Stimulated activated CD8-positive, alpha-beta memory T cell treated with anti-CD3 and anti-CD28 coated beads, Interleukin-4, amount 100 ng/mL, for 24 hours (primary cell): ENCODE measurements around the gene ANKRD55.
"Not testable (repeated sequence)": the region's sequence is repeated elsewhere in the genome, so short reads cannot be mapped to it uniquely, and the experiment has no call there.

ENCODE experiments used
- DNase-seq: peaks from one replicate; pipeline ENCODE4 v3.0.0-alpha.2; 2020; ENCODE audit warnings: low read depth

ANKRD55 gene

DNA sequence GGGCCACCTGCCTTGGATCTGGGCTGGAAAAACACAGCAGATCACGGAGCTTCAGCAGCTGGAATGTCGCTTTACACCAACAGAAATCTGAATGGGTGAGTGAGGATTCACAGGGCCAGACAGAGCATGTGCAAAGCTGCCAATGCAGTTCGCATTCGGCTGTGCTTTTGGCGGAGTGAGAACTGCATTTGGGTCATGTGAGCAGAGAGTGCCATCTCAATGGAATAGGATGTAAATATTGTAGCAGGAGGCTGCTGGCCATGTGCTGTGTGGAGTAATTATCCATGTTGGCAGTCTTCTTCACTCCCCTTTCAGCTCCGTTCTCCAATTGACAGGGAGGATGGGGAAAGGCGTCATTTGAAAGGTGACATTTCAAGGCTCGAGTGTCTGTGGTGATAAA, at the start of gene ANKRD55:
Gene ANKRD55, minus strand, starts transcription at position 101 of the 400 bp plus-strand sequence. CDS start 417 bp downstream, outside the sequence.
- no peak for DNase-seq

GRCh38 chr5:56282216-56282615, 49.1 kb upstream of the ANKRD55 start:
- no peak for DNase-seq

DNA sequence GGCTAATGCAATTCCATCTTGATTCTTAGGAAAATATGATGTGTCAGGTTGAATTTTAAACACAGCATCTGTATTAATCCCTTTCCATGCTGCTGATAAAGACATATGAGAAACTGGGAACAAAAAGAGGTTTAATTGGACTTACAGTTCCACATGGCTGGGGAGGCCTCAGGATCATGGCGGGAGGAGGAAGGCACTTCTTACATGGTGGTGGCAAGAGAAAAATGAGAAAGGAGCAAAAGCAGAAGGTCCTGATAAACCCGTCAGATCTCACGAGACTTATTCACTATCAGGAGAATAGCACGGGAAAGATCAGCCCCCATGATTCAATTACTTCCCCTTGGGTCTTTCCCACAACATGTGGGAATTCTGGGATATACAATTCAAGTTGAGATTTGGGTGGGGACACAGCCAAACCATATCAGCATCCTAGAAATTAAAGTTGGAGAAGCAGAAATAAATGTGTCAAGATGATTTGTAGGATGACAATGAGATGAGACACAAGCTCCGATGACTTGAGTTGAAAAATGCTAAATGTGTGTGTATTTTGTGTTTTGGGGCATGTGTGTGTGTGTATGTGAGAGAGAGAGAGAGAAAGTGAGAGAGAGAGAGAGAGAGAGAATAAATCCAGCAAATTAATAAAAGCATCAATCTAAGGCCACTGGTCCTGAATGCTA, 48.5 kb upstream of the ANKRD55 start:
- DNase-seq: no peak

DNA sequence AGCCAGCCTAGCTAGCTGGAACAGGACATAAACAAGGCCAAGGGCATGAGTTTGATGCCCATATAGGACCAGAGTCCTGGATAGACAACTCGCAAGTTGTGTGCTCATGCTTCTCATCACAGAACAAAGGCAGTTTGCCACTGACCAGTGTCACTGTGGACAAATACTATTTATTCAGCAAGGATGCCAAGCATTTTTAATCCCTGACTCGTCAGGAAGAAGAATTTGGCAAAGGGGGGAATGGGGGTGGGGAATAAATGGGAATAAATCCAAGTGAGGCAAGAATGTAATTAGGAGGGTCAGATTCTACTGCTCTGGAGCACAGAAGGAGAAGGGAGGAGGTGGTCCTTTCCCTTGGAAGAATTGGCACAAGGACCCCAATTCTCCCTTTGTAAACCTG, 46.8 kb upstream of the ANKRD55 start:
- no peak for DNase-seq

DNA sequence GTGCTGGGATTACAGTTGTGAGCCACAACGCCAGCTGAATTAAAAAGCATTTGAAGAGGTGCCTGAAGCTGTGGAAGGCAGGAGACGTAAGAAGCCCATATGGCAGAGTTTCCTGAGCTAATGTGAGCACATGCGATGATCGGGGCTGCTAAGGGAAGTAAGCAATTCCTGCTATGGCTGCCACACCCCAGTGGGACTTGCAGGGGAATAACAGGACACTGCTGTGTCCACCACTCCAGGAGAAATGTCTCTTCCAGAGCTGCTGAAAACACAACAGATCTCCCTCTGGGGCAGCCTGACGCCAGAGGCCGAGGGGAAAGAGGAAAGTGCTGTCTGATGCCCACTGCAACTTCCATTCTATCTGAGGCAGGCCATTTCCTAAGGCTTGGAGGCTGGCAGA, 46.2 kb upstream of the ANKRD55 start:
- DNase-seq: no peak

- no peak for DNase-seq
Observed at GRCh38 chr5:56278335-56278753, 45.2 kb upstream of the ANKRD55 start.

GRCh38 chr5:56277573-56277972, 44.4 kb upstream of the ANKRD55 start:
- DNase-seq: no peak

- no peak for DNase-seq
Observed at GRCh38 chr5:56273376-56273955, 40.3 kb upstream of the ANKRD55 start.

DNA sequence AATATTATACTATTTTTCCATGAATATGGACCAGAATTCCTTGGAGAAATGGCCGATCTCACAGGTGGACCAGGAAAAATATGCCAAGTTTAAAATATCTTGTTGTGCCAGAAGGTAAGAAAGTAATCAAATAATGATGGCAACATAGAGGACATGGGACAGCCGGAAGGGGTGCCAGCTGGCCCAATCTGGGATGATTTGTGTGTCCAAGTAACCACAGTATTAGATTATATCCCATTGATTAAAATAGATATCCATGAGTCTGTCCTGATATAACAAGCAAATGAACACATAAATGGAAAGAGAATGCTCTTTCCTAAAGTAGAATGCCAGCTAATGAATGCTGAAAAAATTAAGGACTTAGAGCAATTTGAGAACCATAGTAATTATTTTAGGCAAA, 39.6 kb upstream of the ANKRD55 start:
- DNase-seq: no peak

DNA sequence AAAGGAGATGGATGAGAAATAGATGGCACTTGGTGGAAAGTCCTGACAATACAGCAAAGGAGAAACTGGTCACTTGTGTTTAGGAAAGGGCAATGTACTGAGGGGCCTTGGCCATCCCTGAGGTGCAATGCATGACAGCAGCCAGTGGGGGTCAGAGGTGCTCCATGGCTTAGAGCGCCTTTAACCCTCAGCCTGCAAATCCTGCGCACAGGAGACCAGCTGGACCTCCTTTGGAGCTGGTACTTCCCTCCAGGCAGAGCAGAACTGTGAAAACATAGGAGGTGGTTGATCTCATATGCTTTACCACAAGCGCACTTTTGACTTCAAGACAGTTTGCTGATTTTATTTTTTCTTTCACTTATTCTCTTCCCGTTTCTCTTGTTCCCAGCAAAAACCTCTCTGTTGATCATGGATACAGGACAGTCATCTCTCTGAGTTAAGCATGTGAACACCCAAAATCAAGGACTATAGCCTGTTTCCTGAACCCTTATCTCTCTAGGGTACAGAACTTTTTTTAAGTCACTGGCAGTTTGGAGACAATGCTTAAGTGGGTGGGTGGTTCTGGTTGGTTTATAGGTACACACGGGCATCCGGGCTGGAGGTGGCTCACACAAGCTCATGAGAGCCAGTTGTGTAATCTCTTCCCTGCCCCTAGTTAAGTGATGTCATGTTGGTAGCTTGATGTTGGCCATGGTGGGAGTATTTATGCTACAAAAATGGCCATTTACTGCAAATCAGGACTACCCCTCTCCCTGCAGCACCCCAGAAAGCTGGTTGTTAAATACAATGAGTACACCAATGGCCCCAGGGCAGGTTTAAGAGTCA, 37.6 kb upstream of the ANKRD55 start:
- peak; percentile 61 for DNase-seq

DNA sequence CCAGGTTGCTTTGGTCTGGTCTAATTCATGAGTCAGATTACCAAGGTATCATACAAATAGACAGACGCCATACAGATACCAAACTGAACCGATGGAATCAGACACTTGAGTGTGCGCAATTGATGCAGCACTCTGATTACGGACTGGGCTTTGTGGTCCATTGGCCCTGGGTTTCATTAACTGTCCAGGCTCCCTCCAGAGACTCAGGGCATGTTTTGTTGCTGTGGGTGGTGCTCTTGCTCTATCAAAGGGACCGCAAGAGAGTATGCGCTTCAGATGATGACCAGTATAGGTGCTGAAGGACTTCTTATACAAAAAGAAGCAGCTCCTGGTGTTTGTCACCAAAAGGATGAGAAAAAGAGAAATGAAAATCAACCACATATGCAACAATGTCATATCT, 36.9 kb upstream of the ANKRD55 start:
- DNase-seq: no peak

DNA sequence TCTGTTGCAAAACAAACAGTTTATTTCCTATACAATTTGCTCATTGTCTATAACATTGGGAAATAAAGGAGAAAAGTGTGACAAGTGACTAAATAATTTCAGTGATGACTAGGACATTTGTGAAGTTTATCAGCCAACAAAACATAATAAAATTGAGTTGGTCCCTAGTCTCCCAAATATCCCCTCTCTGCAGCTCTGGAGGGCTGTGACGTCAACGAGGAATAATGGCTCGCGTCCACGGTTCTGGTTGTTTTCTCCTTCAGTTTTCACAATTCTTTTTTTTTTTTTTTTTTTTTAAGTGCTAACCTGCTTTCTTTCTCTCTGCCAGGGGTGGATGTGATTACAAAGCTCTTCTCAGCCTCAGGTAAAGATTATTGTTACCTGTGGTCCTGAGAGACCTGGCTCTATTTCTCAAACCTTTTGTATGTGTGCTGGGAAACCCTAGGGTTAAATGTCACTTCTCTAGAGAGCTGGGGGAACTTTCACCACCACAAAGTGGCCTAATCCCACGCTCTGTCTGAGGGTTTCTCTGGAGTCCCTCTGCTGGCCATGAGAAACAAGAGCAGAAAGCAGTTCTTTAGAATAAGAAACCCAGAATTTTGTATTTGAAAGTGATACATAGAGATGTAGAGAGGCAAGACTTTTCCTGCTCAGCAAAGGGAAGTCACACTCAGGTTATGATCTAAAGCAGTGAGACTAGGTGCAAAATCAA, 36.2 kb upstream of the ANKRD55 start:
- no peak for DNase-seq

DNA sequence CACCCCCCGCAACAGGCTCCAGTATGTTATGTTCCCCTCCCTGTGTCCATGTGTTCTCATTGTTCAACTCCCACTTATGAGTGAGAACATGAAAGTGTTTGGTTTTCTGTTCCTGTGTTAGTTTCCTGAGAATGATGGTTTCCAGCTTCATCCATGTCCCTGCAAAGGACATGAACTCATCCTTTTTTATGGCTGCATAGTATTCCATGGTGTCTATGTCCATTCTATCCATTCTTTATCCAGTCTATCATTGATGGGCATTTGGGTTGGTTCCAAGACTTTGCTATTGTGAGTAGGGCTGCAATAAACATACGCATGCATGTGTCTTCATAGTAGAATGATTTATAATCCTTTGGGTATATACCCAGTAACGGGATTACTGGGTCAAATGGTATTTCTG, 35.6 kb upstream of the ANKRD55 start:
- not testable (repeated sequence) for DNase-seq

- DNase-seq: no peak
Observed at GRCh38 chr5:56267856-56268255, 34.7 kb upstream of the ANKRD55 start.

DNA sequence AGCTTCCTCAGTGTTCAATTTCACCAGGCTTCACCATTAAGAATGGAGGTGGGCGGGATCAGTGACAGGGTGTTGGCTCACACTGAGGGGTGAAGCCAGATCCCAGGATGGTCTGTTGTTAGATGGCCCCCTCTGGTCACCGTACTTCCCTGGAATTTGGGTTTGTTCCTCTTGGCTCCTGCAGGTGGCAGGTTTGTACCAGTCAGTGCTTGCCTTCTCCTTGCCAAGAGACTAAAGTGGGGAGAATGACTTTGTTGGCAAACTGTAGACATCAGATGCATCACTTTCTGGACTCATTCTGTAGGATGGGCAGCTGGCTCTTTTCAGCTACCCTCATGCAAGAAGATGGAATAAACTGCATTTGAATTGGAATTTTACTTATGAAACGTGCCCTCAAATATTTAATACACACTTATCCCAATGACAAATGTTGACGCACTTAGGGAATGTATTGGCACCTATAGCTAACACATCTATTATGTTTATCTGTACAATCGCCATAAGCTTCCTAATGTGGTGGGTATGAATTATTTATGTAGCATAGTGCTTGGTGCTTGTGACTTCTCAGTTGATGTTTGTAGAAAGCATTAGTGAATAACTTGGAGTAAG, 31.4 kb upstream of the ANKRD55 start:
- DNase-seq: no peak

- DNase-seq: no peak
Observed at GRCh38 chr5:56262279-56262678, 29.1 kb upstream of the ANKRD55 start.

DNA sequence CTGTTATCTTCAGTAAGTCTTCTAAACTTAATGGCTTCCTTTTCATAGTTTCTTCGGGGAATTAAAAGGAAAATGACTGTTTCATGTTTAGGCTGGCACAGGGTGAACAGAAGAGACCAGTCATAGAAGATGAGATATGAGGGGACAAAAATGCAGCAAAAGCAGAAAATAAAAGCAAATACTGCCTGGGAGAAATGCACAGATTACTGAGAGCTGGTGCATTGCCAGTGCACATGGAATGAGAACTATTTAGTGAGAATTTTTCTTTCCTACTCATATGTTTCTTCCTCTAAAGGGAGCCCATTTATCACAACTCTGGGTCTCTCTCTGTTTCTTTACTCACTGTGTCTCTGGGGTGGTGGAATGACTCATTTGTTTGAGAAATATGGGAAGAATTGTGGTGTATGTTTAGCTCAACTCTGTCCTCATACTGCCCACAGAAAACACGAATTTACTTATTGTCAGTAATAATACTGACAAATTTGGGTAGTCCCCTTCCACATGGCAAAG, 25.9 kb upstream of the ANKRD55 start:
- DNase-seq: no peak

DNA sequence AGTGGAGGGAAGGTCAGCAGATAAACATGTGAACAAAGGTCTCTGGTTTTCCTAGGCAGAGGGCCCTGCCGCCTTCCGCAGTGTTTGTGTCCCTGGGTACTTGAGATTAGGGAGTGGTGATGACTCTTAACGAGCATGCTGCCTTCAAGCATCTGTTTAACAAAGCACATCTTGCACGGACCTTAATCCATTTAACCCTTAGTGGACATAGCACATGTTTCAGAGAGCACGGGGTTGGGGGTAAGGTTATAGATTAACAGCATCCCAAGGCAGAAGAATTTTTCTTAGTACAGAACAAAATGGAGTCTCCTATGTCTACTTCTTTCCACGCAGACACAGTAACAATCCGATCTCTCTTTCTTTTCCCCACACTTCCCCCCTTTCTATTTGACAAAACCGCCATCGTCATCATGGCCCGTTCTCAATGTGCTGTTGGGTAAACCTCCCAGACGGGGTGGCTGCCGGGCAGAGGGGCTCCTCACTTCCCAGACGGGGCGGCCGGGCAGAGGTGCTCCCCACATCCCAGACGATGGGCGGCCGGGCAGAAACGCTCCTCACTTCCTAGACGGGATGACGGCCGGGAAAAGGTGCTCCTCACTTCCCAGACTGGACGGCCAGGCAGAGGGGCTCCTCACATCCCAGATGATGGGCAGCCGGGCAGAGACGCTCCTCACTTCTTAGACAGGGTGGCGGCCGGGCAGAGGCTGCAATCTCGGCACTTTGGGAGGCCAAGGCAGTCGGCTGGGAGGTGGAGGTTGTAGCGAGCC, 24.8 kb upstream of the ANKRD55 start:
- DNase-seq: not testable (repeated sequence)

GRCh38 chr5:56257010-56257409, 23.9 kb upstream of the ANKRD55 start:
- DNase-seq: no peak

GRCh38 chr5:56255502-56255901, 22.4 kb upstream of the ANKRD55 start:
- no peak for DNase-seq

- no peak for DNase-seq
Observed at GRCh38 chr5:56253924-56254323, 20.8 kb upstream of the ANKRD55 start.
